Uterus (tissue), 4 donors: ENCODE data around the gene UNKL. TPM values are rescaled to one million over a fixed set of nuclear protein-coding genes. Genes with fewer than 3 reads are reported as not detected.

Source experiments
- DNase-seq, 2 donors: peaks; one replicate each; pipeline ENCODE4 v3.0.0-alpha.2; 2019 to 2020
- H3K27ac ChIP-seq, 2 donors: fragments of 200-600 bp; sonication (generic); 1 replicate in 1 of 2; 2 replicates in 1 of 2; pipeline ENCODE4 v1.5.1; 2016 to 2018
- H3K27me3 ChIP-seq, 2 donors: fragments of 200-600 bp; sonication (generic); one replicate each; pipeline ENCODE4 v1.5.1; 2018 to 2019; ENCODE audit warnings: control low read depth in 1 of 2
- H3K36me3 ChIP-seq, 2 donors: fragments of 200-600 bp; sonication (generic); one replicate each; pipeline ENCODE4 v1.5.1; 2019; ENCODE audit warnings: control low read depth in 1 of 2
- H3K4me1 ChIP-seq, 2 donors: fragments of 200-600 bp; sonication (generic); one replicate each; pipeline ENCODE4 v1.5.1; 2018 to 2019; ENCODE audit warnings: control low read depth in 1 of 2
- H3K4me3 ChIP-seq, 2 donors: fragments of 200-600 bp; sonication (generic); 1 replicate in 1 of 2; 2 replicates in 1 of 2; pipeline ENCODE4 v1.5.1; 2018 to 2019; ENCODE audit warnings: mild to moderate bottlenecking in 1 of 2
- H3K9me3 ChIP-seq, 2 donors: fragments of 200-600 bp; sonication (generic); one replicate each; pipeline ENCODE4 v1.5.1; 2019; ENCODE audit warnings: control low read depth in 1 of 2
- CTCF ChIP-seq, 4 experiments: fragments of 200-600 bp in 2 of 4; fragments of 450-650 bp in 2 of 4; sonication (generic) in 2 of 4; IDR thresholded peaks; one replicate each; pipeline ENCODE4 v1.5.1; 2016 to 2019; ENCODE audit warnings: antibody characterized with exemption in 4 of 4, mild to moderate bottlenecking in 2 of 4, moderate library complexity in 1 of 4
- POLR2A ChIP-seq, 2 donors: fragments of 450-650 bp; IDR thresholded peaks; one replicate each; pipeline ENCODE4 v1.6.1; 2016; ENCODE audit warnings: antibody characterized with exemption in 2 of 2, mild to moderate bottlenecking in 1 of 2, moderate library complexity in 1 of 2
- intact Hi-C: fragments of 100-400 bp; cut with DNase I; formaldehyde crosslinking; loops from one replicate; pipeline ENCODE4 v1.15.1; 2023; ENCODE audit warnings: low total_unique reads
- total RNA-seq, 4 donors: library from RNA; depleted of rRNA in 3 of 4; stranded (reverse); fragments of >200 nt in 3 of 4; gene quantifications; one replicate each; pipeline versions ENCODE4 v1.1.0 to v1.2.4, GENCODE V29; 2014 to 2023
- donor health status: DM: yes; HTN: yes; CAD: no.

The UNKL gene
- total RNA-seq, 4 donors from 2014 or later, result 13.5 to 63.3 (median 27.6) TPM

DNA sequence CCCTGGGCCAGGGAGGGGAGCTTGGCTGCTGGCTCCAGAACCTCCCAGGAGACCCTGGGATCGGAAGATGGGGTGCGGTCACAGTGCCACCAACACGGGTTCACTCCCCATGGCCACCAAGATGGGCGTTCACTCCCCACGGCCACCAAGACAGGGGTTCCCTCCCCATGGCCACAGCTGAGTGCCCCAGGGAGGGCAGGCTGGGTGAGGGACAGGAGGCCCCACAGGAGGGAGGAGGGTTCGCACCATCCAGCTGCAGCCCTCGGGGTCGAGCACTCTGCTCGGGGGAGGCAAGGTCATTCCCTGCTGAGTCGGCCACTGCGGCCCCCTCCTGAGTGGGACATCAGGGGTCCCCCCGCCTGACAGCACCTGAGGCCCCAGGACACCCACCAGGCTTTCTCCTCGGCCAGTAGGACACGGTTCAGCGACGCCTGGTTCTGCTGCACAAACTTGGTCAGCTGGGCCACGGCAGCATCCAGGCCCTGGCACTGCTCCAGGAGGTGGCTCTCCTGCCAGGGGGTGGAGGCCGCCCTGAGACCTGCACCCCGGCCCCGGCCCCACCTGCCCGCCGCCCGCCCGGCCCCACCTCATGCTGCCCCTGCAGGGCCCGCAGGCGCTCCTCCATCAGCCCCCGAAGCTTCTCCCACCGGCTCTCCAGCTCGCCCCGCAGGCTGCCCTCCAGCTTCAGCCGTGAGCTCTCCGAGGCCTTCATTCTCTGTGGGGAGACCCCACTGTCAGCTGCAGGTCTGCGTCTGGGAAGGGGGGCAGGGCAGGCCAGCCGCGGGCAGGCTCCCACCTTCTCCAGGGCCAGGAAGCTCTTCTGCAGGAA lies 23.9 kb upstream of the UNKL start:
- Histone ChIP-seq H3K4me1 (no peaks in the 10 kb centered on the region), H3K27me3 (no peaks in the 10 kb centered on the region), H3K36me3 (no peaks in the 10 kb centered on the region), H3K4me3 (no peak overlapping the region), H3K27ac (no peak overlapping the region), H3K9me3 (no peaks in the 10 kb centered on the region)
- TF ChIP-seq CTCF (IDR thresholded peaks at IDR 0.05) (no peak), POLR2A (IDR thresholded peaks at IDR 0.05) (no peak)
- intact Hi-C loops, result no loop called here
- DNase-seq, result no peak

GRCh38 chr16:1437606-1438005 lies 23.1 kb upstream of the UNKL start:
- Histone ChIP-seq H3K9me3 (no peaks in the 10 kb centered on the region), H3K36me3 (no peaks in the 10 kb centered on the region), H3K27me3 (no peaks in the 10 kb centered on the region), H3K4me3 (no peak overlapping the region), H3K4me1 (no peaks in the 10 kb centered on the region), H3K27ac (no peak overlapping the region)
- intact Hi-C loops, result no loop called here
- TF ChIP-seq POLR2A (IDR thresholded peaks at IDR 0.05), result no peak
- no peak for TF ChIP-seq CTCF (IDR thresholded peaks at IDR 0.05)
- no peak for DNase-seq

- Histone ChIP-seq H3K4me3 (no peak overlapping the region), H3K27me3 (no peaks in the 10 kb centered on the region), H3K9me3 (no peaks in the 10 kb centered on the region), H3K36me3 (no peaks in the 10 kb centered on the region), H3K27ac (no peak overlapping the region), H3K4me1 (no peaks in the 10 kb centered on the region)
- no peak for DNase-seq
- intact Hi-C loops, result no loop called here
- TF ChIP-seq CTCF (IDR thresholded peaks at IDR 0.05), result no peak
- TF ChIP-seq POLR2A (IDR thresholded peaks at IDR 0.05), result no peak
Measured at GRCh38 chr16:1436731-1437355, 22.3 kb upstream of the UNKL start.

DNA sequence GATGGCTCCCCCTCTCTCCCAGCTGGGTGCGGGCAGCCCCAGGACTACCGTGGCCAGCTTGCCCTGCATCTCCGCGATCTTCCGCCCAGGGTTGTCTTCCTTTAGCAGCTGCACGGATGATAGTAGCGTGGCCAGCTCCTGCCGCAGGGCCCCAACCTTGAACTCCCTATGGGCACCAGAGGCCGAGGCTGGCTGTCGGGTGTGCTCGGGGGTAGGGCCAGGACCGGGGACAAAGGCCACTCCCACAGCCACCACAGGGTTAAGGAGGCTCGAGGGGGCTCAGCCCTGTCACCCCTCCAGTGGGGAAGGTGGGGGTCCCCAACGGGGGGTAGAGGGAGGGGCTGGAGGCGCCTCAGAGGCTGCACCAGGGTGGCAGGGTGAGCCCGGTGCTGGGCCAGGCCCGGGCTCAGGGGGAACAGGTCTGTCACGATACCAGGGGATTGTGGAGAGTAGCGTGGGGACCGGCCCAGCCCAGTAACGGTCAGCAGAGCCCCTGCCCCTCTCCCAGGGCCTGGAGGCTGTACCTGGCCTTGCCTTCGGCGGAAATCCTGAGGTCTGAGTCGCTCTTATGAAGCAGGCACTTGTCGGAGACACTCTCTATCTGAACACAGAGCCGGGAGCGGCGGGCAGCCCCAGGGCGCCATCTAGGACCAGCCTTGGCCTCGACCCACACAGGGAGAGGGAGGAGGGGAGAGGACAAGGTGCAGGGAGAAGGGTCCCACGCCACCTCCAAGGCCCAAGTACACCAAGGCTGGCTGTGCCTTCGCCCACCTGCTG lies 21.6 kb upstream of the UNKL start:
- Histone ChIP-seq H3K36me3 (no peaks in the 10 kb centered on the region), H3K4me3 (no peak overlapping the region), H3K27ac (no peak overlapping the region), H3K27me3 (no peaks in the 10 kb centered on the region), H3K9me3 (no peaks in the 10 kb centered on the region), H3K4me1 (no peaks in the 10 kb centered on the region)
- intact Hi-C loops, result no loop called here
- DNase-seq, result no peak
- TF ChIP-seq CTCF (IDR thresholded peaks at IDR 0.05), result no peak
- no peak for TF ChIP-seq POLR2A (IDR thresholded peaks at IDR 0.05)
